WI38 (cell line): Measurements from ENCODE around the gene LIN9.

Experiments used
- H3K4me3 ChIP-seq: 2 replicates; pipeline ENCODE4 v1.5.1; 2011; ENCODE audit warnings: low read depth, mild to moderate bottlenecking, control low read depth, low read length
- TF ChIP-seq, protein P1 (sequence below): IDR thresholded peaks from 2 replicates; pipeline ENCODE4 v1.5.1; 2012; ENCODE audit warnings: low read depth, mild to moderate bottlenecking, control low read depth, low read length

Gene LIN9

DNA sequence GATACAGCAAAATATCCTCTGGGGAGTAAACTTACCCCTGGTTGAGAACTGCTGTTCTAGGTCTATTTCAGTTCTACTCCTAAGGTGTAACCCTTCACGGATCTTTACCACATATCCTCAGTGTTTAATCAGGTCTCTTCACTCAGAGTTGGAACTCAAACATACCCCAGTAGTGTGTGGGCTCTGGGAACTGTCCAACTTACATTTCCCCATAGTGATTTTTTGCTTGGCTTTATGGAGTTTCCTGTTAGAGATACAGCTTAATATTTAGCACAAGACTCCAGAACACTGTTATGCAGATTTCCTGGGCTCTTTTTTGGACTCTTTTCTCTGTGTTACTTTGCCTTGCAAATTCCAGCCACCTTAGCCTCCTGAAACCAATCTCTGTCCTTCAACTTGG is 26.7 kb upstream of the LIN9 start:
- H3K4me3 ChIP-seq = no peak overlapping the region
- TF ChIP-seq, protein P1, sequence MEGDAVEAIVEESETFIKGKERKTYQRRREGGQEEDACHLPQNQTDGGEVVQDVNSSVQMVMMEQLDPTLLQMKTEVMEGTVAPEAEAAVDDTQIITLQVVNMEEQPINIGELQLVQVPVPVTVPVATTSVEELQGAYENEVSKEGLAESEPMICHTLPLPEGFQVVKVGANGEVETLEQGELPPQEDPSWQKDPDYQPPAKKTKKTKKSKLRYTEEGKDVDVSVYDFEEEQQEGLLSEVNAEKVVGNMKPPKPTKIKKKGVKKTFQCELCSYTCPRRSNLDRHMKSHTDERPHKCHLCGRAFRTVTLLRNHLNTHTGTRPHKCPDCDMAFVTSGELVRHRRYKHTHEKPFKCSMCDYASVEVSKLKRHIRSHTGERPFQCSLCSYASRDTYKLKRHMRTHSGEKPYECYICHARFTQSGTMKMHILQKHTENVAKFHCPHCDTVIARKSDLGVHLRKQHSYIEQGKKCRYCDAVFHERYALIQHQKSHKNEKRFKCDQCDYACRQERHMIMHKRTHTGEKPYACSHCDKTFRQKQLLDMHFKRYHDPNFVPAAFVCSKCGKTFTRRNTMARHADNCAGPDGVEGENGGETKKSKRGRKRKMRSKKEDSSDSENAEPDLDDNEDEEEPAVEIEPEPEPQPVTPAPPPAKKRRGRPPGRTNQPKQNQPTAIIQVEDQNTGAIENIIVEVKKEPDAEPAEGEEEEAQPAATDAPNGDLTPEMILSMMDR = no peak

DNA sequence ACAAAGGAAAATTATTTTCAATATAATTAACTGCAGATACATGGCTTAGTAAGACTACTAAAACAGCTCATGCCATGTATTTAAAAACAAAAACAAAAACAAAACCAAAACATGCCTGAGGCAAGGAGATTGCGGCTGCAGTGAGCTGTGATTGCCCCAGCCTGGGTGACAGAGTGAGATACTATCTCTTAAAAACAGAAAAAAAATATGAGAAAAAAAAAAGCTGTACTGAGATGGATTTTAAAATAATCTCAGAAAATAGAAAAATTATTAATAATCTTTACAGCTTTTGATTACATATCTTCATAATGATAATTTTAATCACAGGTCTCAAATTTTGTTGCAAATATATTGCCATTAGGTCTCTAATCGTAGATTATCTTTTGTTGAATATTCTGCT is 24.0 kb upstream of the LIN9 start:
- TF ChIP-seq, protein P1 = no peak
- no peak overlapping the region for H3K4me3 ChIP-seq

DNA sequence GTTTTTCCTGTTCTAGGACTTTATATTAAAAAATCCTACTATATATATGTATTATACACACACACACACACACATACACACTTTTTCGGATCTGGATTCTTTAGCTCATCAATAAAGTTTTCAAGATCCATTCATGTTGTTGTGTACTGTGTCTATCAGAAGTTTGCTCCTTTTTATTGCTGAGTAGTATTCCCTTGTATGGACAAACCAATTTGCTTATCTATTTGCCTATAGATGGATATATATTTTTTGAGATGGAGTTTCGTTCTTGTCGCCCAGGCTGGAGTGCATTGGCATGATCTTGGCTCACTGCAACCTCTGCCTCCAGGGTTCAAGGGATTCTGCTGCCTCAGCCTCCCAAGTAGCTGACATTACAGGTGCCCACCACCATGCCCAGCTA is 20.3 kb upstream of the LIN9 start:
- H3K4me3 ChIP-seq = no peak overlapping the region
- TF ChIP-seq, protein P1 = no peak

DNA sequence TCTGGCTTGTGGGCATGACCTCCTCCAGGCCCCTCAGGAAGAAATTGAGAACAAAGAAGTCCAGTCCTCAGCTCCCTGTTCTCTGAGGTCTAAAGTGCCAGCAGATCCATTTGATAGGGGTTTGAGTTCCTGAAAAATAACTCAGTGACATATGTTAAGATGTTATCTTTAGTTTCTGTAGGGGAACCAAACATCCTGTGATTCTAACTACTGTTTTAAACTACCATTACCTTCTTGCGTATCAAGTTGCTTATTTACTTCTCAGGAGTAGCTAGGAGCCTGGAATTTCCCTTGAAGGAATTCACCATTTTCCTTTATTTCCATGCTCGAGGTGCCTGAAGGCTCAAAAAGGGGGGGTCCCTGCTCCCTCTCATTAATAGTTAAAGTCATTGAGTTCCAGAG is 18.8 kb upstream of the LIN9 start:
- H3K4me3 ChIP-seq = no peak overlapping the region
- TF ChIP-seq, protein P1 = no peak

DNA sequence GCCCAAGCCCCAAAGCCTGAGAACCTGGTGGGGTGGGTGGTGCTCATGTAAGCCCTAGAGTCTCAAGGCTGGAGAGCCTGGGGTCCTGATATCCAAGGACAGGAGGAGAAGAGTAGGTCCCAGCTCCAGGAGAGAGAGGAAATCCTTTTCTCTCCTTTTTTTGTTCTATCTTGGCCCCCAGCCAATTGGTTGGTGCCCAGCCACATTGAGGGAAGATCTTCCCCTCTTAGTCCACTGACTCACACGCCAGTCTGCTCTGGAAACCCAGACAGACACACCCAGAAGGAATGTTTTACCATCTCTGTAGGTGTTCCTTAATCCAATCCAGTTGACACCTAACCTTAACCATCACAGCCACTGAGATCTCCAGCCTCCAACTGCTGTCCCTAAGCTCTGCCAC is 16.2 kb upstream of the LIN9 start:
- TF ChIP-seq, protein P1 = no peak
- no peak overlapping the region for H3K4me3 ChIP-seq

DNA sequence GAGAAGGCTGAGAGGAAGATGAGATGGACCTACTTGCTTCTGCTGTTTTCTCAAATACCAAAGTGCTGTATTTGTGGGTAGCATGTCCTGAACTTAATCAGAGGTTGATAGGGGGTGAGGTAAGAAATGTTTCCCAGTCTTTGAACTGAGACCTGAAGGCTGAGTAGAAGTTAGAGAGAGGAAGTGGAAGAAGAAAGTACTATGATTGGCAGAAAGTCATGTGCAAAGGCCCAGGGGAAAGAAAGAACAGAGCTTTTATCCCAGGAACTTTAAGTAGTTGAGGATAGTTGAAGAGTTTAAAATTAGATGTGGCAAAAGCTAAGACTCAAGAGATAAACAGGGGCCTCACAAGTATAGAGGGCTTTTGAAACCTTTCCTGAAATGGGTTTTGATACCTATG is 15.5 kb upstream of the LIN9 start:
- no peak overlapping the region for H3K4me3 ChIP-seq
- TF ChIP-seq, protein P1 = no peak

DNA sequence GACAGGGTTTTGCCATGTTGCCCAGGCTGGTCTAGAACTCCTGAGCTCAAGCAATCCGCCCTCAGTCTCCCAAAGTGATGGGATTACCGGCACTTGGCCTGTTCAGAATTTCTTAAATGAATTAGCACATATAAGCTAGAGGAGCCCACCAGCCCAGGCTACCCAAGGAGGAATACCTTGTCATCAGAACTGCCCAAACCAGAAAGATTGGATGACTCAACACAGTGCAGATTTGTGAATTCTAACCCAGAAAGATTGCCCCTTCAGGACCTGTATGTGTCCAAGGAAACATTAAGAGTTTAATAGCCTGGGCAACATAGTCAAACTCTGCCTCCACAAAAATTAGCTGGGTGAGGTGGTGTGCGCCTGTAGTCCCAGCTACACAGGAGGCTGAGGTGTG is 14.0 kb upstream of the LIN9 start:
- TF ChIP-seq, protein P1 = no peak
- H3K4me3 ChIP-seq = no peak overlapping the region
